Measurements from ENCODE around the gene TUBB6.

- TF ChIP-seq CTCF (IDR thresholded peaks at IDR 0.05) (no peak), POLR2A (IDR thresholded peaks at IDR 0.05) (no peak), EP300 (IDR thresholded peaks at IDR 0.05) (no peak)
Observed at GRCh38 chr18:12295389-12296086, 12.5 kb upstream of the TUBB6 start.
